GM12872 (cell line): Measurements from ENCODE around the gene CFAP119.

Experiments used
- CTCF ChIP-seq: IDR thresholded peaks from 3 replicates; pipeline ENCODE4 v1.5.1; 2011; ENCODE audit warnings: low read depth, mild to moderate bottlenecking, low read length, moderate library complexity; ENCODE audit not compliant: insufficient read depth

CFAP119 gene

GRCh38 chr16:30746638-30747175, 15.2 kb downstream of the CFAP119 start:
- no peak for TF ChIP-seq CTCF

- no peak for TF ChIP-seq CTCF
Observed at GRCh38 chr16:30745082-30745481, 16.8 kb downstream of the CFAP119 start.

GRCh38 chr16:30744183-30744582, 17.7 kb downstream of the CFAP119 start:
- TF ChIP-seq CTCF = no peak

GRCh38 chr16:30743716-30744115, 18.1 kb downstream of the CFAP119 start:
- no peak for TF ChIP-seq CTCF

- no peak for TF ChIP-seq CTCF
Observed at GRCh38 chr16:30741461-30741914, 20.4 kb downstream of the CFAP119 start.

- no peak for TF ChIP-seq CTCF
Observed at GRCh38 chr16:30740364-30741251, 21.3 kb downstream of the CFAP119 start.

- no peak for TF ChIP-seq CTCF
Observed at GRCh38 chr16:30738984-30739951, 22.6 kb downstream of the CFAP119 start.
